ENCODE data around the gene SEC22B.
"Not testable (repeated sequence)": the region's sequence is repeated elsewhere in the genome, so short reads cannot be mapped to it uniquely, and the experiment has no call there.

- TF ChIP-seq CTCF (conservative IDR thresholded peaks at IDR 0.05 in 1 of 2, IDR thresholded peaks at IDR 0.05 in 1 of 2; ENCODE audit: extremely low read depth in 1 of 2, insufficient read depth in 1 of 2, low read depth in 1 of 2, low read length in 2 of 2); EZH2 (IDR thresholded peaks at IDR 0.05; ENCODE audit: borderline replicate concordance, low read length): not testable (repeated sequence)
These were observed 5.9 kb upstream of the SEC22B start for GRCh38 chr1:120182176-120182707.
